HG03175 (cell line): ENCODE measurements around the gene MEGF10.

ENCODE experiments used
- ATAC-seq: cut with Tn5 transposase; IDR thresholded peaks from one replicate; pipeline ENCODE4 v1.9.1; 2021; ENCODE audit warnings: mild to moderate bottlenecking, moderate library complexity; ENCODE audit not compliant: unreplicated experiment

MEGF10 gene

GRCh38 chr5:127324756-127325155 lies 34.2 kb downstream of the MEGF10 start:
- no peak for ATAC-seq

DNA sequence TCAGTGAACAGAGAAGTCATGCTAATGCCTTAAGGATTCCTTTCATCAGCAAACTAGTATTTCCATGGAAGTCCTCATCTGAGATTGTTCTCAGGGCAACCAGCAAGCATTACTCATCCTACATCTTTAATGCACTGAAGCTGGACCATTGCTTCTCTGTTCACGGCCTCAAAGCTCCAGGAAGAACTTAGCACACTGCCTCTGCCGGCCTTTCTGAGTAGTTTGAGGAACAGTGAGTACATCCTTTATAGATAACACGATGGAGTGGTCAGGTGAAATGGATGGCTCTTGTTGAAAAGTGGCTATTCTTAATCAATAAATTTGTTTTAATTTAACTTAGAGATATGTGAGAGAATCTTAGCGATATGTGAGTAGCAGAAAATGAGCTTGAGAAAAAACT lies 35.8 kb downstream of the MEGF10 start:
- no peak for ATAC-seq

DNA sequence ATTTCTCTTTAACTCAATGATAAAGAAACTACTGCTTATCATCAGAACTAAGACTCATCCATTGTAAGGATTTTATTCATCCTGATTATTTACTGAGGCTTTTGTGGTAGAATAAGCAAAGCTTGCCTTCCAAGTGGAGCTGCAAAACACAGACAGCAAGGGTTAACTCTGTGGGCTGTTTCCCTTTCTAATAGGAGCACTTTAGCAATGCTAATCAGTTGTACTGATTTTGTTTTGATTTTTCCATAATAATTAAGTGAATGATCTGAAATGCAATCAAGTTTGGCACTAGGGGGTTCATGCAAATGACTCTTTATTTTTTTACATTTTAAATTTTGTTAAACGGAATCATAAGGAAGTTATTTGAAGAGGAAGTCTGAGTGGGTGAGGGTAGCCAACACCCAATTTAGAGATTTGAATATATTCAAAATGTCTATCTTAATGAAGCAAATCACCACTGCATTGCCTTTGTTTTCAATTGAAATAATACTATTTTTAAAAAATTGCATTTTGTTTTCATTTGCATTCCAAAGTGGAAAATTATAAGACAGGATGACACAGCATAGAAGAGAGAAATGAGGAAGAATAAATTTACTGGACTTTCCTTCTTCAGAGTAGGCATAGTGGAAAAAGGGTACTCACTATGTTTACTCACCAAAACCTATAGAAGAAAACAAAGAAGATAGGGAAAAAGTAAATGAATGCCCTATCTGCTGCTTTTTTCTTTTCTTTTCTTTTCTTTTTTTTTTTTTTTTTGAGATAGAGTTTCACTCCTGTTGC lies 36.6 kb downstream of the MEGF10 start:
- no peak for ATAC-seq

- ATAC-seq = no peak
These were observed 39.5 kb downstream of the MEGF10 start for GRCh38 chr5:127330116-127330515.

- no peak for ATAC-seq
These were observed 41.5 kb downstream of the MEGF10 start for GRCh38 chr5:127331890-127332649.

DNA sequence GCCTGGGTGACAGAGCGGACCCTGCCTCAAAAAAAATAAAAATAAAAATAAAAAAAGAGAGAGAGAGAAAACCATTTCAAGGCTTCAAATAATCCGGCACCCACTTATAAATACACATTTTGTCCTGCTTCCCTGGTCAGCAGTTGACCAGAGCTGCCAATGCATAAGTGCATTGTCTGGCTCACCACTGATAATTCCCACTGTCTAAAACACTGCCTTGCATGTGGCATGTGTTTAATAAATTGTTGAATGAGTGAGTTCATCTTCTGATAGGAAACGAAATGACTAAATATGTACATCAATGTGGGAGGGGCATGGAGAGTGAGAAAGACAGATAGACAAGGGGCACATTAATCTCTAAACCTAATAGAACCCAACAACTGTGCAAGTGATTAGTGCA lies 42.9 kb downstream of the MEGF10 start:
- no peak for ATAC-seq

GRCh38 chr5:127335381-127335780 lies 44.8 kb downstream of the MEGF10 start:
- no peak for ATAC-seq

- ATAC-seq = no peak
These were observed 47.3 kb downstream of the MEGF10 start for GRCh38 chr5:127337876-127338275.

- ATAC-seq = no peak
These were observed 47.9 kb downstream of the MEGF10 start for GRCh38 chr5:127338501-127338900.

- no peak for ATAC-seq
These were observed 50.0 kb downstream of the MEGF10 start for GRCh38 chr5:127340606-127341005.

DNA sequence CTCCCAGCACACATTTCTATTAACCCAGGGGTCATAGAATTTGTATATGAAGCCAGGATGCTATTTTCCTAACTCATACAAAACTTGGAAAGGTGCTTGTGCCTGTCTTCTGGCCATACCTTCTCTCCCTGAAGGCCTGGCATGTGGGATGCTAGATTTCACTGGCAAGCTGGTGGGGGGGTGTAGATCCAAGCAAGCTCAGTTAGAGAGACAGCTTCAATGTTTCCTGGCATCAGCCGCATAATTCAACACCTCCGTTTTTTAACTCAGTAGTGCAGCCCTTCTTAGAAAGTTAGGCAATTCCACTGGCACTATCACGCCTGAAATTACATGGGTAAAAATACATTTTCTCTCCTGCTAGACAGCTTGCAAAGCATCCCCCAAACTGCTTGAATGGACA lies 51.8 kb downstream of the MEGF10 start:
- ATAC-seq = no peak

- no peak for ATAC-seq
These were observed 52.7 kb downstream of the MEGF10 start for GRCh38 chr5:127343313-127343712.

GRCh38 chr5:127343866-127344265 lies 53.3 kb downstream of the MEGF10 start:
- ATAC-seq = no peak

- no peak for ATAC-seq
These were observed 54.3 kb downstream of the MEGF10 start for GRCh38 chr5:127344931-127345330.

DNA sequence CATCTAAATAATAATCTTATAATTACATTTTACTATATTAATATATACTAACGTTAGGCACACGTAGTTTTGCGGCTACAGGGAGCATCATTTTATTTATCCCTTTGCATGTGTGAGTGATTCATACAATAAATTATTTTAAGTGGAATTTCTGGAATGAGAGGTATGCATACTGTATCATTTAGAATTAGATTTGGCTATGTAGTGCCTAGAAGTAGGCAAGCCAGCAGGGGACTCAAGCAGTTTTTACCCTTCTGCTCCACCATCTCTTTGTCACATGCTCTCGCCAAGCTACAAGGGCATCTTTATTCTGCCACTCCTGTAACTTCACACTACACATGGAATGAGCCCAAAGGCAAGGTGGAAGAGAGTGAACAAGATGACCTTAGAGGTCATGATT lies 60.8 kb downstream of the MEGF10 start:
- ATAC-seq = no peak

- no peak for ATAC-seq
These were observed 61.5 kb downstream of the MEGF10 start for GRCh38 chr5:127352068-127352467.

GRCh38 chr5:127353327-127353726 lies 62.7 kb downstream of the MEGF10 start:
- no peak for ATAC-seq

DNA sequence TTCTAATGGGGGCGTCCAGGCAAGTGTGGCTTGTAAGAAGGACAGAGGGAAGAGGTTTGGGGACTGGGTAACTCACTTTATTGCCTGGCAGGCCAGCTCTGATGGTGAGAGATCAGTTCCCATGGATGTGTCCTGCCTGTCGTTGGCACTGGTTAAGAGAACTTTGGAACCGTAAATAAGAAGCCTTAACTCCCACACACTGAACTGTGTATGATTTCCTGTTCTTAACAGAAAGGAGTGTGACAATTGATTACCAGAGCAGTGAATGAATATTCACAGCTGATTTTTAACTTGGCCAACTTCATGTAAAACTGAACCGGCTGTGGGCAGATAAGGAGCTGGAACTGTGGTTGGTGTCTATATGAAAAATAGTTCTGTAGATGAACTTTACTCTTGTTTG lies 63.2 kb downstream of the MEGF10 start:
- no peak for ATAC-seq

DNA sequence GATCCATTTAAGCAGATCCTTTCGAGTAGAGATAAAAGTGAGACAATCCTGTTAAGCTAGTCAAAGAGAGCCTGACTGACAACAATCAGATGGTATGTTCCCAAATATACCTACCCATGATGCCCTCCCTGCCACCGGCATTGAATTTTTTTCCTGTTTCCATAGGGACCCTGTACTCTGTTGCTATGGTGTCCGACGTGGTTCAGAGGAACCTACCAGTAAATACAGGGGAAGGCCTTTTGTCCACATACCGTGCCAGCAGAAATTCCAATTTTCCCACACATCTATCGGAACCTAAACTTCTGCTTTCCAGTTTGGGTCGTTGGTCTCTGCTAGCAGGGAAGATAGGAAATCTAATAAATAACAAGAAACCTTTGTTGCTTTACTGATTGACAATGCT lies 64.7 kb downstream of the MEGF10 start:
- no peak for ATAC-seq

DNA sequence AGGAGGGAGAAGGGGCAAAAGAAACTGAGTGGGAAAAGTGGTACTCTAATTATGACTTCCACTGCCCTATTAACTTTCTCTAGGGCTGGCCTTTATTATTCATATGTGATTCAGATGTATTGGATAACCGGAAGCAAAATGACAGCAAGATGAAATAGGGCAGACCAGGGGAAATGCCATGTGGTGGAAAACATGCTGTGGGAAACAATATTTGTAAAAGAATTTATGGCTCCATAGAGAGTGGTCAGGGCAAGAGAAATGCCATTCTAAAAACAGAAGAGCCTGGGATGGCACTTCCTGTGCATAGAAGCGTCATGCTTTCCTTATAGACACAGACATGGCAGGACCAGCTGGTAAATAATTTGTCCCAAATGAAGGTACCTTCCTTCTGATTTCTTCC lies 67.7 kb downstream of the MEGF10 start:
- no peak for ATAC-seq

DNA sequence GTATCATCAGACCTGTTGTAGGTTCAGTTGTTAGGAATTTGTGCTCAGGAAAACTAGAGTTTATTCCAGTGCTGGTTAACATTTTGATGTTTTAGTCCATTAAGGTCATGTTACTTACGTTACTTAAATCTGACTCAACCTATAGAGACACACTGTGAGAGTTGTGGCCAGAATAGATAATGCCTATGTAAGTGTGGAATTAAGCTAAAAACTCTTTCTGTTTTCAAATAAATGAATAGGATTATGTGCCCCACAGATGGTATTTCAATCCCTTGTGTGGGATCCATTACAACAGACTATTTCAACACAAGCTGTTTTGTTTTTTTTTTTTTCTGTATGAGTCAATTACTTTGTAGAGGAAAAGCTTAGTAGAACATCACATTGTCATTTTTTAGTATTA lies 68.1 kb downstream of the MEGF10 start:
- ATAC-seq = no peak

GRCh38 chr5:127359502-127359901 lies 68.9 kb downstream of the MEGF10 start:
- no peak for ATAC-seq
